Activated CD4-positive, alpha-beta T cell treated with anti-CD3 and anti-CD28 coated beads, Interleukin-2, amount 10 ng/mL, durations not matched to agents 7 days and 5 days (primary cell): Measurements from ENCODE around the gene PXK. TPM values are rescaled to one million over a fixed set of nuclear protein-coding genes. Genes with fewer than 3 reads are reported as not detected.

Experiments used
- CTCF ChIA-PET: fragments of 350-600 bp; sonication (Branson Sonifier 250); formaldehyde crosslinking; loops from one replicate; lab custom pipeline; 2021; ENCODE audit warnings: antibody characterized with exemption; lab: Charles Lee
- POLR2A ChIA-PET: fragments of 350-600 bp; sonication (Branson Sonifier 250); formaldehyde crosslinking; loops from one replicate; lab custom pipeline; 2021; ENCODE audit warnings: antibody characterized with exemption; lab: Charles Lee
- DNase-seq: peaks from one replicate; pipeline ENCODE4 v3.0.0-alpha.2; 2020
- H3K27ac Mint-ChIP-seq: one replicate; pipeline ENCODE4 v1.8.0; 2021; ENCODE audit warnings: mild to moderate bottlenecking, moderate library complexity, mixed read lengths
- H3K27me3 Mint-ChIP-seq: one replicate; pipeline ENCODE4 v1.8.0; 2021; ENCODE audit warnings: mixed read lengths
- H3K36me3 Mint-ChIP-seq: one replicate; pipeline ENCODE4 v1.8.0; 2021; ENCODE audit warnings: low read depth, mixed read lengths
- H3K4me1 Mint-ChIP-seq: one replicate; pipeline ENCODE4 v1.8.0; 2021; ENCODE audit warnings: mixed read lengths
- H3K4me3 Mint-ChIP-seq: one replicate; pipeline ENCODE4 v1.8.0; 2021; ENCODE audit warnings: mild to moderate bottlenecking, moderate library complexity, mixed read lengths
- H3K9me3 Mint-ChIP-seq: one replicate; pipeline ENCODE4 v1.8.0; 2021; ENCODE audit warnings: mixed read lengths
- total RNA-seq, 2 experiments: library from RNA; stranded (reverse); gene quantifications; one replicate each; pipeline ENCODE4 v1.2.3, GENCODE V29; 2021

Gene PXK
- total RNA-seq, 2 experiments from 2014 or later = 30.3 to 40.2 TPM

- ChIA-PET POLR2A (no interaction called here), CTCF (interaction anchor here (0.6 to 1.2 kb wide), 3 partner anchors 14 to 97 kb away, joined by 3 read pairs; no protein-coding TSS in a partner anchor)
- H3K4me3 Mint-ChIP-seq = no peak overlapping the region
- no peak for DNase-seq
- H3K27me3 Mint-ChIP-seq = no peaks in the 10 kb centered on the region
- no peak overlapping the region for H3K27ac Mint-ChIP-seq
- H3K36me3 Mint-ChIP-seq = peaks cover 26% of the 10 kb centered on the region
- no peaks in the 10 kb centered on the region for H3K9me3 Mint-ChIP-seq
- peaks cover 1% of the 10 kb centered on the region for H3K4me1 Mint-ChIP-seq
Observed at GRCh38 chr3:58394339-58394738, 61.6 kb downstream of the PXK start.

GRCh38 chr3:58398669-58399333 is 66.1 kb downstream of the PXK start:
- H3K27ac Mint-ChIP-seq = no peak overlapping the region

GRCh38 chr3:58403513-58404109 is 70.9 kb downstream of the PXK start:
- Mint-ChIP-seq H3K27me3 (no peaks in the 10 kb centered on the region), H3K9me3 (no peaks in the 10 kb centered on the region), H3K27ac (no peak overlapping the region), H3K4me1 (peaks cover 5% of the 10 kb centered on the region), H3K36me3 (peaks cover 9% of the 10 kb centered on the region), H3K4me3 (no peak overlapping the region)
- CTCF ChIA-PET = no interaction called here
- DNase-seq = no peak
- POLR2A ChIA-PET = no interaction called here

More at GRCh38 chr3:58398669-58399333, 66.1 kb downstream of the PXK start:
- Mint-ChIP-seq H3K4me3 (no peak overlapping the region), H3K27me3 (no peaks in the 10 kb centered on the region), H3K36me3 (peaks cover 22% of the 10 kb centered on the region), H3K9me3 (no peaks in the 10 kb centered on the region), H3K4me1 (peaks cover 5% of the 10 kb centered on the region)
- ChIA-PET CTCF (no interaction called here), POLR2A (no interaction called here)
- no peak for DNase-seq

GRCh38 chr3:58404396-58404795 is 71.7 kb downstream of the PXK start:
- Mint-ChIP-seq H3K9me3 (no peaks in the 10 kb centered on the region), H3K4me3 (no peak overlapping the region), H3K4me1 (peaks cover 5% of the 10 kb centered on the region), H3K27ac (no peak overlapping the region), H3K36me3 (peaks cover 6% of the 10 kb centered on the region), H3K27me3 (no peaks in the 10 kb centered on the region)
- CTCF ChIA-PET = no interaction called here
- POLR2A ChIA-PET = no interaction called here
- no peak for DNase-seq

- H3K27ac Mint-ChIP-seq = no peak overlapping the region
- no peaks in the 10 kb centered on the region for H3K4me1 Mint-ChIP-seq
- DNase-seq = no peak
- H3K36me3 Mint-ChIP-seq = peaks cover 16% of the 10 kb centered on the region
- no peaks in the 10 kb centered on the region for H3K27me3 Mint-ChIP-seq
- H3K4me3 Mint-ChIP-seq = no peak overlapping the region
- CTCF ChIA-PET = interaction anchor here (0.6 kb wide), 1 partner anchor 55 kb away, joined by 6 read pairs; no protein-coding TSS in a partner anchor
- POLR2A ChIA-PET = no interaction called here
- no peaks in the 10 kb centered on the region for H3K9me3 Mint-ChIP-seq
Observed at GRCh38 chr3:58408906-58409305, 76.2 kb downstream of the PXK start.

GRCh38 chr3:58409663-58410062 is 77.0 kb downstream of the PXK start:
- CTCF ChIA-PET = interaction anchor here (0.8 to 1.8 kb wide), 2 partner anchors 24 to 33 kb away, joined by 3 read pairs; no protein-coding TSS in a partner anchor

GRCh38 chr3:58411036-58411435 is 78.3 kb downstream of the PXK start:
- no peaks in the 10 kb centered on the region for H3K27me3 Mint-ChIP-seq
- peaks cover 16% of the 10 kb centered on the region for H3K36me3 Mint-ChIP-seq
- POLR2A ChIA-PET = no interaction called here
- H3K4me1 Mint-ChIP-seq = peaks cover 6% of the 10 kb centered on the region
- no peak overlapping the region for H3K27ac Mint-ChIP-seq
- no peak for DNase-seq
- CTCF ChIA-PET = interaction anchor here (1.0 to 1.8 kb wide), 3 partner anchors 10 to 104 kb away, joined by 3 to 6 read pairs (median 3); no protein-coding TSS in a partner anchor
- H3K9me3 Mint-ChIP-seq = no peaks in the 10 kb centered on the region
- no peak overlapping the region for H3K4me3 Mint-ChIP-seq

More at GRCh38 chr3:58409663-58410062, 77.0 kb downstream of the PXK start:
- peaks cover 6% of the 10 kb centered on the region for H3K4me1 Mint-ChIP-seq
- peaks cover 16% of the 10 kb centered on the region for H3K36me3 Mint-ChIP-seq
- POLR2A ChIA-PET = no interaction called here
- no peak overlapping the region for H3K27ac Mint-ChIP-seq
- no peaks in the 10 kb centered on the region for H3K9me3 Mint-ChIP-seq
- H3K4me3 Mint-ChIP-seq = no peak overlapping the region
- no peak for DNase-seq
- no peaks in the 10 kb centered on the region for H3K27me3 Mint-ChIP-seq

- POLR2A ChIA-PET = no interaction called here
- H3K27me3 Mint-ChIP-seq = no peaks in the 10 kb centered on the region
- no peak overlapping the region for H3K4me3 Mint-ChIP-seq
- no peak overlapping the region for H3K27ac Mint-ChIP-seq
- DNase-seq = no peak
- no peaks in the 10 kb centered on the region for H3K9me3 Mint-ChIP-seq
- peaks cover 6% of the 10 kb centered on the region for H3K4me1 Mint-ChIP-seq
- CTCF ChIA-PET = interaction anchor here (1.0 to 1.5 kb wide), 2 partner anchors 11 to 105 kb away, joined by 3 to 6 read pairs; no protein-coding TSS in a partner anchor
- H3K36me3 Mint-ChIP-seq = peaks cover 14% of the 10 kb centered on the region
Observed at GRCh38 chr3:58411851-58412830, 79.4 kb downstream of the PXK start.

GRCh38 chr3:58414538-58415197 is 82.0 kb downstream of the PXK start:
- CTCF ChIA-PET = interaction anchor here (1.0 to 2.4 kb wide), 11 partner anchors 15 to 119 kb away, joined by 3 to 13 read pairs (median 4); partner anchors contain the start of genes HTD2 and RPP14
- POLR2A ChIA-PET = interaction anchor here (1.0 to 1.1 kb wide), 2 partner anchors 81 to 108 kb away, joined by 3 to 5 read pairs; partner anchors contain the start of gene HTD2
- no peak overlapping the region for H3K27ac Mint-ChIP-seq

GRCh38 chr3:58416191-58416590 is 83.5 kb downstream of the PXK start:
- Mint-ChIP-seq H3K36me3 (peaks cover 10% of the 10 kb centered on the region), H3K4me3 (no peak overlapping the region), H3K9me3 (no peaks in the 10 kb centered on the region), H3K4me1 (peaks cover 9% of the 10 kb centered on the region), H3K27me3 (no peaks in the 10 kb centered on the region), H3K27ac (no peak overlapping the region)
- DNase-seq = no peak
- POLR2A ChIA-PET = no interaction called here
- CTCF ChIA-PET = interaction anchor here (0.6 to 2.6 kb wide), 10 partner anchors 13 to 201 kb away, joined by 3 to 13 read pairs (median 4); partner anchors contain the start of genes HTD2 and RPP14

More at GRCh38 chr3:58414538-58415197, 82.0 kb downstream of the PXK start:
- Mint-ChIP-seq H3K4me3 (no peak overlapping the region), H3K27me3 (no peaks in the 10 kb centered on the region), H3K4me1 (peaks cover 6% of the 10 kb centered on the region), H3K36me3 (peaks cover 11% of the 10 kb centered on the region), H3K9me3 (no peaks in the 10 kb centered on the region)
- peak; percentile 75 for DNase-seq

GRCh38 chr3:58417075-58417474 is 84.4 kb downstream of the PXK start:
- H3K36me3 Mint-ChIP-seq = peaks cover 8% of the 10 kb centered on the region
- ChIA-PET CTCF (interaction anchor here (0.6 to 2.6 kb wide), 3 partner anchors 13 to 96 kb away, joined by 3 to 8 read pairs (median 3); no protein-coding TSS in a partner anchor), POLR2A (no interaction called here)
- H3K27ac Mint-ChIP-seq = no peak overlapping the region
- no peaks in the 10 kb centered on the region for H3K9me3 Mint-ChIP-seq
- DNase-seq = no peak
- no peak overlapping the region for H3K4me3 Mint-ChIP-seq
- H3K27me3 Mint-ChIP-seq = no peaks in the 10 kb centered on the region
- peaks cover 9% of the 10 kb centered on the region for H3K4me1 Mint-ChIP-seq
